Activated CD8-positive, alpha-beta memory T cell treated with anti-CD3 and anti-CD28 coated beads for 1 hour (primary cell): ENCODE results near the gene LRP1B.
"Not testable (repeated sequence)": the region's sequence is repeated elsewhere in the genome, so short reads cannot be mapped to it uniquely, and the experiment has no call there.

Experiments
- DNase-seq, 2 donors: peaks; one replicate each; pipeline ENCODE4 v3.0.0-alpha.2; 2020; ENCODE audit warnings: low read depth in 1 of 2; ENCODE audit errors: extremely low read depth in 1 of 2

LRP1B gene

GRCh38 chr2:141199711-141200110 lies 931.1 kb downstream of the LRP1B start:
- no peak for DNase-seq

GRCh38 chr2:141195087-141195486 lies 935.7 kb downstream of the LRP1B start:
- no peak for DNase-seq

GRCh38 chr2:141187075-141187439 lies 943.8 kb downstream of the LRP1B start:
- DNase-seq, result no peak

- DNase-seq, result no peak
Observed at GRCh38 chr2:141186413-141187074, 944.3 kb downstream of the LRP1B start.

GRCh38 chr2:141182246-141182645 lies 948.6 kb downstream of the LRP1B start:
- DNase-seq, result no peak

GRCh38 chr2:141169117-141169516 lies 961.7 kb downstream of the LRP1B start:
- not testable (repeated sequence) for DNase-seq

GRCh38 chr2:141162314-141162713 lies 968.5 kb downstream of the LRP1B start:
- no peak for DNase-seq

- DNase-seq, result no peak
Observed at GRCh38 chr2:141151611-141152286, 979.1 kb downstream of the LRP1B start.

- DNase-seq, result no peak
Observed at GRCh38 chr2:141142025-141142424, 988.8 kb downstream of the LRP1B start.

GRCh38 chr2:141137122-141137693 lies 993.6 kb downstream of the LRP1B start:
- DNase-seq, result no peak

GRCh38 chr2:141133883-141134282 lies 996.9 kb downstream of the LRP1B start:
- no peak for DNase-seq

GRCh38 chr2:141125432-141125831 lies 1005.4 kb downstream of the LRP1B start:
- DNase-seq, result no peak

GRCh38 chr2:141118836-141119235 lies 1012.0 kb downstream of the LRP1B start:
- DNase-seq, result no peak

GRCh38 chr2:141113301-141113700 lies 1017.5 kb downstream of the LRP1B start:
- DNase-seq, result no peak

- no peak for DNase-seq
Observed at GRCh38 chr2:141109633-141110032, 1021.2 kb downstream of the LRP1B start.

GRCh38 chr2:141105763-141106162 lies 1025.1 kb downstream of the LRP1B start:
- DNase-seq, result no peak

- DNase-seq, result no peak
Observed at GRCh38 chr2:141103216-141103615, 1027.6 kb downstream of the LRP1B start.

- no peak for DNase-seq
Observed at GRCh38 chr2:141079231-141079630, 1051.6 kb downstream of the LRP1B start.

- DNase-seq, result no peak
Observed at GRCh38 chr2:141075753-141076152, 1055.1 kb downstream of the LRP1B start.

- no peak for DNase-seq
Observed at GRCh38 chr2:141068053-141068682, 1062.6 kb downstream of the LRP1B start.

- DNase-seq, result no peak
Observed at GRCh38 chr2:141065042-141065441, 1065.8 kb downstream of the LRP1B start.

- no peak for DNase-seq
Observed at GRCh38 chr2:141063406-141063805, 1067.4 kb downstream of the LRP1B start.
